ENCODE results near the gene LRRC74B. TPM values are rescaled to one million over a fixed set of nuclear protein-coding genes. Genes with fewer than 3 reads are reported as not detected.

LRRC74B gene
- total and polyA plus RNA-seq, 2 experiments from 2014 or later: not detected

GRCh38 chr22:21025266-21025665 lies 20.5 kb upstream of the LRRC74B start (continued):
- TF ChIP-seq EZH2phosphoT487 (IDR thresholded peaks at IDR 0.05; ENCODE audit: unreplicated experiment) (no peak), NANOG (IDR thresholded peaks at IDR 0.05; ENCODE audit: borderline replicate concordance) (no peak), CREB1 (CRISPR knock-in tag; IDR thresholded peaks at IDR 0.05; ENCODE audit: low read depth) (no peak), EZH2 (IDR thresholded peaks at IDR 0.05; ENCODE audit: low read depth, unreplicated experiment) (no peak)

GRCh38 chr22:21025763-21026755 lies 19.7 kb upstream of the LRRC74B start:
- no peaks in the 10 kb centered on the region; the same call in 2 of the 3 replicates for H3K9me3 Mint-ChIP-seq
- no peak overlapping the region for H3K4me2 ChIP-seq
- no peak overlapping the region for H3K27ac Mint-ChIP-seq
- peaks cover 2% of the 10 kb centered on the region; the same call in 1 of the 2 replicates for H3K27me3 ChIP-seq (ENCODE audit: insufficient read depth)
- no peaks in the 10 kb centered on the region for H3K4me1 ChIP-seq (ENCODE audit: insufficient read depth)
- no peaks in the 10 kb centered on the region for H3K9me2 ChIP-seq (ENCODE audit: insufficient read depth)
- DNase-seq (ENCODE audit: low spot score) (no peak), ATAC-seq (no peak)
- no peak overlapping the region for H3K27ac ChIP-seq (ENCODE audit: low read depth)
- H3K4me3 Mint-ChIP-seq: no peak overlapping the region
- no peaks in the 10 kb centered on the region for H3K79me2 ChIP-seq (replicated peaks; ENCODE audit: insufficient read depth)
- no peaks in the 10 kb centered on the region for H3K36me3 ChIP-seq (ENCODE audit: insufficient read depth)
- H2AFZ ChIP-seq: no peak overlapping the region
- H3K4me3 ChIP-seq: no peak overlapping the region
- peaks cover 18% of the 10 kb centered on the region for H3K27me3 Mint-ChIP-seq (ENCODE audit: insufficient read depth, low read depth, poor library complexity)
- TF ChIP-seq ZNF331 (CRISPR knock-in tag; IDR thresholded peaks at IDR 0.05; ENCODE audit: low read depth) (no peak), POLR2AphosphoS5 (IDR thresholded peaks at IDR 0.05; ENCODE audit: low read depth) (no peak), ZNF462 (CRISPR knock-in tag; IDR thresholded peaks at IDR 0.05) (no peak), EZH2 (IDR thresholded peaks at IDR 0.05; ENCODE audit: low read depth, unreplicated experiment) (no peak), STAT1 (IDR thresholded peaks at IDR 0.05; ENCODE audit: unreplicated experiment) (no peak), EZH2phosphoT487 (IDR thresholded peaks at IDR 0.05; ENCODE audit: unreplicated experiment) (no peak), REST (IDR thresholded peaks at IDR 0.05; ENCODE audit: unreplicated experiment) (no peak), CREB1 (CRISPR knock-in tag; IDR thresholded peaks at IDR 0.05; ENCODE audit: low read depth) (no peak)
- no peaks in the 10 kb centered on the region for H3K36me3 Mint-ChIP-seq (ENCODE audit: low read depth)
- H4K20me1 ChIP-seq (replicated peaks; ENCODE audit: insufficient read depth): no peaks in the 10 kb centered on the region
- H3K4me1 Mint-ChIP-seq: peaks cover 8% of the 10 kb centered on the region
- H3F3A ChIP-seq (replicated peaks; ENCODE audit: low read depth): no peaks in the 10 kb centered on the region
